Neural cell (in vitro differentiated cells): ENCODE results near the gene BBOF1. TPM values are rescaled to one million over a fixed set of nuclear protein-coding genes. Genes with fewer than 3 reads are reported as not detected.
"Not testable (repeated sequence)": the region's sequence is repeated elsewhere in the genome, so short reads cannot be mapped to it uniquely, and the experiment has no call there.

Experiments used
- H2AFZ ChIP-seq: fragments of 200-600, 300-800 bp; sonication (generic), shearing (Covaris generic); 2 replicates; pipeline ENCODE4 v1.6.0; 2014; ENCODE audit warnings: low read depth, mild to moderate bottlenecking, antibody characterized with exemption, low read length, moderate library complexity
- H3F3A ChIP-seq: fragments of 200-600 bp; shearing (Covaris generic); 2 replicates; pipeline ENCODE4 v1.6.1; 2016; ENCODE audit warnings: mild to moderate bottlenecking, moderate library complexity, mixed read lengths, antibody characterized with exemption, low read length; ENCODE audit not compliant: insufficient read depth, poor library complexity, severe bottlenecking
- H3K27ac ChIP-seq: fragments of 200-600, 300-800 bp; sonication (generic), shearing (Covaris generic); 2 replicates; pipeline ENCODE4 v1.5.1; 2014; ENCODE audit warnings: mild to moderate bottlenecking, low read length, moderate library complexity
- H3K27me3 ChIP-seq: fragments of 300-800, 200-600 bp; sonication (generic), shearing (Covaris generic); 2 replicates; pipeline ENCODE4 v1.6.0; 2014; ENCODE audit warnings: mild to moderate bottlenecking, low read depth, low read length, moderate library complexity; ENCODE audit not compliant: insufficient read depth
- H3K36me3 ChIP-seq: fragments of 300-800, 200-600 bp; sonication (generic), shearing (Covaris generic); 2 replicates; pipeline ENCODE4 v1.5.1; 2014; ENCODE audit warnings: mild to moderate bottlenecking, antibody characterized with exemption, low read length, moderate library complexity; ENCODE audit not compliant: insufficient read depth
- H3K4me2 ChIP-seq: fragments of 300-800, 200-600 bp; sonication (generic), shearing (Covaris generic); 2 replicates; pipeline ENCODE4 v1.6.0; 2014; ENCODE audit warnings: mild to moderate bottlenecking, low read length
- H3K4me3 ChIP-seq: fragments of 300-800, 200-600 bp; sonication (generic), shearing (Covaris generic); 2 replicates; pipeline ENCODE4 v1.5.1; 2014; ENCODE audit warnings: mild to moderate bottlenecking, low read length, moderate library complexity
- H3K79me2 ChIP-seq: fragments of 200-600 bp; shearing (Covaris generic); replicated peaks from 2 replicates; pipeline ENCODE4 v1.6.0; 2014; ENCODE audit warnings: mild to moderate bottlenecking, low read length, moderate library complexity; ENCODE audit not compliant: insufficient read depth
- H3K9ac ChIP-seq: fragments of 300-800, 200-600 bp; sonication (generic), shearing (Covaris generic); 2 replicates; pipeline ENCODE4 v1.6.1; 2016; ENCODE audit warnings: mild to moderate bottlenecking, low read length, mixed read lengths
- H3K9me2 ChIP-seq: fragments of 200-600 bp; shearing (Covaris generic); 2 replicates; pipeline ENCODE4 v1.6.1; 2016; ENCODE audit warnings: mild to moderate bottlenecking, low read length, mixed read lengths; ENCODE audit not compliant: insufficient read depth
- H3K9me3 ChIP-seq: fragments of 200-600, 300-800 bp; sonication (generic), shearing (Covaris generic); 2 replicates; pipeline ENCODE4 v1.6.1; 2016; ENCODE audit warnings: mild to moderate bottlenecking, mixed run types, low read length, moderate library complexity, mixed read lengths
- H4K20me1 ChIP-seq: fragments of 200-600 bp; shearing (Covaris generic); 2 replicates; pipeline ENCODE4 v1.6.1; 2016; ENCODE audit warnings: mild to moderate bottlenecking, mixed run types; ENCODE audit not compliant: insufficient read depth
- EP300 ChIP-seq: fragments of 450-650 bp; conservative IDR thresholded peaks from 2 replicates; pipeline ENCODE4 v1.6.1; 2014; ENCODE audit warnings: antibody characterized with exemption, mild to moderate bottlenecking, moderate library complexity; ENCODE audit not compliant: poor library complexity, severe bottlenecking
- EZH2 ChIP-seq: fragments of 200-600, 300-800 bp; shearing (Covaris generic), sonication (generic); IDR thresholded peaks from 2 replicates; pipeline ENCODE4 v1.6.1; 2014; ENCODE audit warnings: antibody characterized with exemption, low read length, borderline replicate concordance, mild to moderate bottlenecking; ENCODE audit not compliant: insufficient read depth, poor library complexity, severe bottlenecking
- MXI1 ChIP-seq: fragments of 450-650 bp; conservative IDR thresholded peaks from 2 replicates; pipeline ENCODE4 v1.6.1; 2014; ENCODE audit warnings: antibody characterized with exemption, mild to moderate bottlenecking; ENCODE audit not compliant: poor library complexity, severe bottlenecking
- POLR2AphosphoS5 ChIP-seq: IDR thresholded peaks from 2 replicates; pipeline ENCODE4 v1.6.1; 2012
- RAD21 ChIP-seq: fragments of 450-650 bp; conservative IDR thresholded peaks from 2 replicates; pipeline ENCODE4 v1.6.1; 2014; ENCODE audit warnings: antibody characterized with exemption, mild to moderate bottlenecking, moderate library complexity
- SMC3 ChIP-seq: fragments of 450-650 bp; conservative IDR thresholded peaks from 2 replicates; pipeline ENCODE4 v1.6.1; 2014; ENCODE audit warnings: antibody characterized with exemption, mild to moderate bottlenecking, moderate library complexity; ENCODE audit not compliant: poor library complexity
- TAF1 ChIP-seq: IDR thresholded peaks from 2 replicates; pipeline ENCODE4 v1.6.1; 2012; ENCODE audit warnings: low read depth
- polyA plus RNA-seq: library from polyadenylated mRNA; depleted of rRNA; stranded (reverse); fragments of >200 nt; gene quantifications from 2 replicates; pipeline ENCODE4 v1.2.3, GENCODE V29; 2014
- TF ChIP-seq, protein P1 (sequence below): fragments of 450-650 bp; IDR thresholded peaks from 2 replicates; pipeline ENCODE4 v1.5.1; 2014; ENCODE audit warnings: antibody characterized with exemption, mild to moderate bottlenecking, moderate library complexity; ENCODE audit not compliant: poor library complexity, severe bottlenecking
- TF ChIP-seq, protein P2 (sequence below): IDR thresholded peaks from 2 replicates; pipeline ENCODE4 v1.6.1; 2012; ENCODE audit warnings: borderline replicate concordance

BBOF1 gene
- polyA plus RNA-seq, 1 donor from 2014 or later, result 51.4 TPM

DNA sequence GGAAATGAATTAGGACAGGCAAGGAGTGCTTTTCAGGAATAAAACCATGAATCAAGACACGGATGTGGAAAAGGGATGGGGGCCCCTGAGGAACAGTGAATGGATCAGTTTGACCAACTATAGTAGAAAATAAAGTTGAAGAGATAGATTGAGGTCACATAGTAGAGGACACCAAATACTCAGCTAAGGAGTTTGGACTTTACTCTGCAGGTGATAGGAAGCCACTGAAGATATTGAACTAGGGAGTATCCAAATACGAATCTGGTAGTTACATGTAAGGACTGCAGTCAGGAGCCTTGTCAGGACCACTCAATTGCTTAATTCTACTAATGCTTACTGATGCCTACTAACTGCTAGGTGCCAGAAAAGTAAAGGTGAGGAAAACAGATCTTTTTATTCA is 20.4 kb upstream of the BBOF1 start:
- Histone ChIP-seq H3K4me3 (no peak overlapping the region), H3K4me2 (no peak overlapping the region), H4K20me1 (no peaks in the 10 kb centered on the region), H3K9me2 (no peaks in the 10 kb centered on the region), H2AFZ (no peak overlapping the region), H3K9ac (no peak overlapping the region), H3F3A (no peaks in the 10 kb centered on the region), H3K9me3 (no peaks in the 10 kb centered on the region), H3K27me3 (no peaks in the 10 kb centered on the region), H3K79me2 (no peaks in the 10 kb centered on the region), H3K27ac (no peak overlapping the region), H3K36me3 (no peaks in the 10 kb centered on the region)
- TF ChIP-seq RAD21, result no peak
- TF ChIP-seq, protein P1, sequence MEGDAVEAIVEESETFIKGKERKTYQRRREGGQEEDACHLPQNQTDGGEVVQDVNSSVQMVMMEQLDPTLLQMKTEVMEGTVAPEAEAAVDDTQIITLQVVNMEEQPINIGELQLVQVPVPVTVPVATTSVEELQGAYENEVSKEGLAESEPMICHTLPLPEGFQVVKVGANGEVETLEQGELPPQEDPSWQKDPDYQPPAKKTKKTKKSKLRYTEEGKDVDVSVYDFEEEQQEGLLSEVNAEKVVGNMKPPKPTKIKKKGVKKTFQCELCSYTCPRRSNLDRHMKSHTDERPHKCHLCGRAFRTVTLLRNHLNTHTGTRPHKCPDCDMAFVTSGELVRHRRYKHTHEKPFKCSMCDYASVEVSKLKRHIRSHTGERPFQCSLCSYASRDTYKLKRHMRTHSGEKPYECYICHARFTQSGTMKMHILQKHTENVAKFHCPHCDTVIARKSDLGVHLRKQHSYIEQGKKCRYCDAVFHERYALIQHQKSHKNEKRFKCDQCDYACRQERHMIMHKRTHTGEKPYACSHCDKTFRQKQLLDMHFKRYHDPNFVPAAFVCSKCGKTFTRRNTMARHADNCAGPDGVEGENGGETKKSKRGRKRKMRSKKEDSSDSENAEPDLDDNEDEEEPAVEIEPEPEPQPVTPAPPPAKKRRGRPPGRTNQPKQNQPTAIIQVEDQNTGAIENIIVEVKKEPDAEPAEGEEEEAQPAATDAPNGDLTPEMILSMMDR, result no peak
- no peak for TF ChIP-seq EZH2
- TF ChIP-seq TAF1, result no peak
- no peak for TF ChIP-seq SMC3
- no peak for TF ChIP-seq MXI1
- TF ChIP-seq, protein P2, sequence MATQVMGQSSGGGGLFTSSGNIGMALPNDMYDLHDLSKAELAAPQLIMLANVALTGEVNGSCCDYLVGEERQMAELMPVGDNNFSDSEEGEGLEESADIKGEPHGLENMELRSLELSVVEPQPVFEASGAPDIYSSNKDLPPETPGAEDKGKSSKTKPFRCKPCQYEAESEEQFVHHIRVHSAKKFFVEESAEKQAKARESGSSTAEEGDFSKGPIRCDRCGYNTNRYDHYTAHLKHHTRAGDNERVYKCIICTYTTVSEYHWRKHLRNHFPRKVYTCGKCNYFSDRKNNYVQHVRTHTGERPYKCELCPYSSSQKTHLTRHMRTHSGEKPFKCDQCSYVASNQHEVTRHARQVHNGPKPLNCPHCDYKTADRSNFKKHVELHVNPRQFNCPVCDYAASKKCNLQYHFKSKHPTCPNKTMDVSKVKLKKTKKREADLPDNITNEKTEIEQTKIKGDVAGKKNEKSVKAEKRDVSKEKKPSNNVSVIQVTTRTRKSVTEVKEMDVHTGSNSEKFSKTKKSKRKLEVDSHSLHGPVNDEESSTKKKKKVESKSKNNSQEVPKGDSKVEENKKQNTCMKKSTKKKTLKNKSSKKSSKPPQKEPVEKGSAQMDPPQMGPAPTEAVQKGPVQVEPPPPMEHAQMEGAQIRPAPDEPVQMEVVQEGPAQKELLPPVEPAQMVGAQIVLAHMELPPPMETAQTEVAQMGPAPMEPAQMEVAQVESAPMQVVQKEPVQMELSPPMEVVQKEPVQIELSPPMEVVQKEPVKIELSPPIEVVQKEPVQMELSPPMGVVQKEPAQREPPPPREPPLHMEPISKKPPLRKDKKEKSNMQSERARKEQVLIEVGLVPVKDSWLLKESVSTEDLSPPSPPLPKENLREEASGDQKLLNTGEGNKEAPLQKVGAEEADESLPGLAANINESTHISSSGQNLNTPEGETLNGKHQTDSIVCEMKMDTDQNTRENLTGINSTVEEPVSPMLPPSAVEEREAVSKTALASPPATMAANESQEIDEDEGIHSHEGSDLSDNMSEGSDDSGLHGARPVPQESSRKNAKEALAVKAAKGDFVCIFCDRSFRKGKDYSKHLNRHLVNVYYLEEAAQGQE, result no peak
- no peak for TF ChIP-seq POLR2AphosphoS5
- TF ChIP-seq EP300, result no peak

- H3K4me3 ChIP-seq, H3K27me3 ChIP-seq: not testable (repeated sequence)
Observed at GRCh38 chr14:74005664-74006063, 13.5 kb upstream of the BBOF1 start.

More at GRCh38 chr14:74005664-74006063, 13.5 kb upstream of the BBOF1 start:
- not testable (repeated sequence) for H3K9ac ChIP-seq, H3F3A ChIP-seq, H3K9me3 ChIP-seq, H4K20me1 ChIP-seq, H3K36me3 ChIP-seq, H3K79me2 ChIP-seq, H3K27ac ChIP-seq, H3K9me2 ChIP-seq, H2AFZ ChIP-seq, H3K4me2 ChIP-seq
